Glutamatergic neuron (in vitro differentiated cells): ENCODE measurements around the gene LAMTOR2. TPM values are rescaled to one million over a fixed set of nuclear protein-coding genes. Genes with fewer than 3 reads are reported as not detected.

ENCODE experiments used
- DNase-seq: peaks from one replicate; pipeline ENCODE4 v3.0.0; 2022
- H3K27ac Mint-ChIP-seq: one replicate; pipeline ENCODE4 v1.8.0; 2020; ENCODE audit warnings: mild to moderate bottlenecking, mixed read lengths, inconsistent platforms; ENCODE audit not compliant: unreplicated experiment
- H3K27me3 Mint-ChIP-seq: one replicate; pipeline ENCODE4 v1.8.0; 2020; ENCODE audit warnings: mild to moderate bottlenecking, moderate library complexity, mixed read lengths, inconsistent platforms; ENCODE audit not compliant: unreplicated experiment
- H3K36me3 Mint-ChIP-seq: one replicate; pipeline ENCODE4 v1.8.0; 2020; ENCODE audit warnings: mild to moderate bottlenecking, mixed read lengths, inconsistent platforms; ENCODE audit not compliant: unreplicated experiment
- H3K4me1 Mint-ChIP-seq: one replicate; pipeline ENCODE4 v1.8.0; 2020; ENCODE audit warnings: mild to moderate bottlenecking, low read depth, mixed read lengths, inconsistent platforms; ENCODE audit not compliant: unreplicated experiment
- H3K4me3 Mint-ChIP-seq: one replicate; pipeline ENCODE4 v1.8.0; 2020; ENCODE audit warnings: mild to moderate bottlenecking, mixed read lengths, inconsistent platforms; ENCODE audit not compliant: unreplicated experiment
- H3K9me3 Mint-ChIP-seq: one replicate; pipeline ENCODE4 v1.8.0; 2020; ENCODE audit warnings: mild to moderate bottlenecking, moderate library complexity, mixed read lengths, inconsistent platforms; ENCODE audit not compliant: unreplicated experiment
- total RNA-seq: library from RNA; stranded (reverse); fragmentation: NEBNext Ultra II Directional; extraction: Animal tissue kit (Norgen Biotek cat#: 25700); gene quantifications from one replicate; pipeline ENCODE4 v1.2.1, GENCODE V29; 2021; ENCODE audit not compliant: unreplicated experiment
- TF ChIP-seq, protein P1 (sequence below): fragments of 200-600 bp; sonication (generic); IDR thresholded peaks from one replicate; pipeline ENCODE4 v1.5.0; 2021; ENCODE audit not compliant: partially characterized antibody, unreplicated experiment

The LAMTOR2 gene
- total RNA-seq, 1 donor from 2014 or later: 47.0 TPM

DNA sequence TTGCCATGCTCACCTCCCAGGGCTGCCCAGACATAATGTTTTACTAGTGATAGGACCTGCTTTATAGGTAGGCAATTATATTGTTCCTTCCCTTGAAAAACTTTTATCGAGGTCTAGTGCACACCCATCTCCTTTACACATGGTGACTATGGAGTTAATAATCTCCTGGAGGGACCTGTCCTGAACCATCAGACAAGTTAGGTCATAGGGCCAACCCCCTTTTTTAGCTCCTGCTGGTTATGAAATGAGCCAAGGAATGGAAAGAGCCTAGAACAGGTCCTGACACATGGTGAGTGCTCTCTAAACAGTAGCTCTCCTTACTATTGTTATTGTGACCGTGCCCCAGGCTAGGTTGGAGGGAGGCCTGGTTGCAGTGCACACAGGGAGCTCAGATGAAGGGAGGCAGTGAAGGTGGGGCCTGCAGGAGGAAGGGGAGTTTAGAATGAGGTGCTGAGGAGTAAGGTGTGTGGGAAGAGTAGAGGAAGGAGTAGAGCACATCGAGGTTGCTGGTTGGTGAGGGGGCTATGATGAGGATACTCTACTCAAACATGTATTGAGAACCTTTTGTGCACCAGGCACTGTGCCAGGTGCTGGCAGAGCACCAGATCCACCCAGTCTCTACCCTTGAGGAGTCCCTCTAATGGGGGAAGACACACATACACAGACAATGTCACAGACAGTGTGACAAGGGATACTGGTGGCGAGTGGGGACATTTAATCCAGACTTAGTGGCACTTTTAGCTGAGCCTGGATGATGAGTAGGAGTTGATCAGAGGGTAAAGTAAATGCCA lies 45.8 kb downstream of the LAMTOR2 start:
- Mint-ChIP-seq H3K27ac (no peak overlapping the region), H3K36me3 (no peaks in the 10 kb centered on the region), H3K4me3 (no peak overlapping the region)

DNA sequence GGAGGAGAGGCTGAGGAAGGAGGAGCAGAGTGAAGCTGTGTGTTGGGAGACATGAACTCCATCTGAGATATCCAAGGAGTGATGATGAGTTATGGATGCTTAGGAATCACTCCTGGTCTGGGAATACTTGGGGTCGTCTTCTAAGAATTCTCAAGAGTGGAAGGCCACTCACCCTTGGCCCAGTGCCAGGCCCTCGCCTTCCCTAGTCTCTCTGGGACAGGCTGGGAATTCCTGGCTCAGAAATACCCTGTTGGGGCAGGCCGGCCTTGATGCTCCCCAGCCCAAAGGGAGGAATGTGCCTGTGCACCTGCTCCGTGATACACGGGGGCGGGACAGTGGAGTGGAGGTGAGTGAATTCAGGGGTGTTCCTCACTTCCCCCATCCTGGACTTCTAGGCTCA lies 47.3 kb downstream of the LAMTOR2 start:
- TF ChIP-seq, protein P1, sequence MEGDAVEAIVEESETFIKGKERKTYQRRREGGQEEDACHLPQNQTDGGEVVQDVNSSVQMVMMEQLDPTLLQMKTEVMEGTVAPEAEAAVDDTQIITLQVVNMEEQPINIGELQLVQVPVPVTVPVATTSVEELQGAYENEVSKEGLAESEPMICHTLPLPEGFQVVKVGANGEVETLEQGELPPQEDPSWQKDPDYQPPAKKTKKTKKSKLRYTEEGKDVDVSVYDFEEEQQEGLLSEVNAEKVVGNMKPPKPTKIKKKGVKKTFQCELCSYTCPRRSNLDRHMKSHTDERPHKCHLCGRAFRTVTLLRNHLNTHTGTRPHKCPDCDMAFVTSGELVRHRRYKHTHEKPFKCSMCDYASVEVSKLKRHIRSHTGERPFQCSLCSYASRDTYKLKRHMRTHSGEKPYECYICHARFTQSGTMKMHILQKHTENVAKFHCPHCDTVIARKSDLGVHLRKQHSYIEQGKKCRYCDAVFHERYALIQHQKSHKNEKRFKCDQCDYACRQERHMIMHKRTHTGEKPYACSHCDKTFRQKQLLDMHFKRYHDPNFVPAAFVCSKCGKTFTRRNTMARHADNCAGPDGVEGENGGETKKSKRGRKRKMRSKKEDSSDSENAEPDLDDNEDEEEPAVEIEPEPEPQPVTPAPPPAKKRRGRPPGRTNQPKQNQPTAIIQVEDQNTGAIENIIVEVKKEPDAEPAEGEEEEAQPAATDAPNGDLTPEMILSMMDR: no peak
- no peak overlapping the region for H3K27ac Mint-ChIP-seq
- peaks cover 14% of the 10 kb centered on the region for H3K9me3 Mint-ChIP-seq
- peak overlapping the region; percentile 30 for H3K4me3 Mint-ChIP-seq
- peaks cover 6% of the 10 kb centered on the region for H3K27me3 Mint-ChIP-seq
- DNase-seq: no peak
- no peaks in the 10 kb centered on the region for H3K36me3 Mint-ChIP-seq
- H3K4me1 Mint-ChIP-seq: peaks cover 32% of the 10 kb centered on the region

More for the DNA sequence above, 45.8 kb downstream of the LAMTOR2 start:
- DNase-seq: no peak
- TF ChIP-seq, protein P1: no peak
- Mint-ChIP-seq H3K9me3 (peaks cover 15% of the 10 kb centered on the region), H3K4me1 (peaks cover 36% of the 10 kb centered on the region), H3K27me3 (peaks cover 6% of the 10 kb centered on the region)

DNA sequence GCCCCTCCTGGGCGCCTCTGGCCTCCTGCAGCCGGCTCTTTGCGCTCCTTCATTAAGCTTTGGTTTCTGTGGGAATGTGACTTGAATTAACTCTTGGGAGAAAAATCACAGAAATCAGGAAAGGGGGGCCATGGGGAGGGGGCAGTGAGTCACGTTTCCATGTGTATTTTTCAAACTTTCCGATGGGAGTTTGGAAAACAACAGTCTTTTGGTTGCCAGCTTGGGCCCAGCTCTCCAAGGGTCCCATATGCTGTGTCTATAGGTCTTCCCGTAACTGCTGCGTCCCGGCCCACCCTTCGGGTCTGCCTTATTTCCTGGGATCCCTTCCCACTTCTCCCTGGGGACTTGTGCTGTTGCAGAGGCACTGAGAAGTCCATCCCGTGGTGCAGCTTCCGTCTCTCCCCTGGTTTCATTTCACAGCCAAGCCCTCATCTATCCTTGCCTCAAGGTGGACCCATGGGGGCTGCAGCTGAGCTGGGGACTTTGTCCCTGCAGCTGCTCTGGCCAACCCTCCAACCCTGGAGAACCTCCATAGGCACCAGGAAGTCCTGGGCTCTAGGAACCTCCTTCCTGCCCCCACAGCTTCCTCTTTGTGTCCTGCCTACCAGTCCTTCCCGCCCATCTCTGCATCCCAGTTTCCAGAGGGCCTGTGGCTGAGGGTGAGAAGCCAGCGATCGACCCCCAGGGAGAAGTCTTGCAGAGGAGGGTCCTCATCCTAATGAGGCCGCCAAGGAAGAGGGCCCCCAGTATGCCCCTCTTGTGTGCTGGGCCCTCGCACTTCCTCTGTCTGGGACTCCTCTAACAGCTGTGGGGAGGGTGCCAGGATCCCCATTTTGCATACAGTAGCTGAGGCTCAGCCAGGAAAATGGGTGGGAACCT lies 48.3 kb downstream of the LAMTOR2 start:
- Mint-ChIP-seq H3K4me1 (peaks cover 29% of the 10 kb centered on the region), H3K27me3 (peaks cover 6% of the 10 kb centered on the region), H3K27ac (no peak overlapping the region), H3K36me3 (no peaks in the 10 kb centered on the region), H3K4me3 (no peak overlapping the region), H3K9me3 (peaks cover 12% of the 10 kb centered on the region)
- TF ChIP-seq, protein P1: no peak
- DNase-seq: no peak

DNA sequence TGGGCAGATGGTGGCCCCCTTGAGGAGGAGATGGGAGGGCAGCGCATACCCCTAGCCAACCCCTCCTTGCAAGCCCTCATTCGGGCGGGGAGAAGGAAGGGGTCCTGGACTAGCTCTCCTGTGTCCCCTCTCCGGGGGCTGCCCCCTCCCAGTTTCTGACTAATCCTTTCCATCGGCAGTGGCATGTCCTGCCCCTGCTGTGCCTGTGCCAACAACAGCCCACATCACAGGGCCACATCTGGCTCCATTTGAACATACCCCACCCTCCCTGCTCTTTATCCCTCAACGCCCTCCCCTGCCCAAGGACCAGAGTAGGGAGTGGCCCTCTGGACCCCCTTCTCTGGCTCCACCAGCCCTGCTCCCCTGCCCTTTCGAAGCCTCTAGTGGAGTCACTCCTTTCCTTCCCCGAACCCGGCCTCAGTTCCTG lies 49.0 kb downstream of the LAMTOR2 start:
- Mint-ChIP-seq H3K9me3 (peaks cover 7% of the 10 kb centered on the region), H3K27me3 (peaks cover 6% of the 10 kb centered on the region), H3K27ac (no peak overlapping the region), H3K4me1 (peaks cover 22% of the 10 kb centered on the region), H3K36me3 (no peaks in the 10 kb centered on the region), H3K4me3 (peak overlapping the region; percentile 59)
- TF ChIP-seq, protein P1: no peak
- DNase-seq: no peak
